GM21390 (cell line): ENCODE measurements around the gene SMARCA5.
"Not testable (repeated sequence)": the region's sequence is repeated elsewhere in the genome, so short reads cannot be mapped to it uniquely, and the experiment has no call there.

ENCODE experiments used
- ATAC-seq: cut with Tn5 transposase; IDR thresholded peaks from one replicate; pipeline ENCODE4 v1.9.1; 2021; ENCODE audit not compliant: unreplicated experiment

Gene SMARCA5, protein sequence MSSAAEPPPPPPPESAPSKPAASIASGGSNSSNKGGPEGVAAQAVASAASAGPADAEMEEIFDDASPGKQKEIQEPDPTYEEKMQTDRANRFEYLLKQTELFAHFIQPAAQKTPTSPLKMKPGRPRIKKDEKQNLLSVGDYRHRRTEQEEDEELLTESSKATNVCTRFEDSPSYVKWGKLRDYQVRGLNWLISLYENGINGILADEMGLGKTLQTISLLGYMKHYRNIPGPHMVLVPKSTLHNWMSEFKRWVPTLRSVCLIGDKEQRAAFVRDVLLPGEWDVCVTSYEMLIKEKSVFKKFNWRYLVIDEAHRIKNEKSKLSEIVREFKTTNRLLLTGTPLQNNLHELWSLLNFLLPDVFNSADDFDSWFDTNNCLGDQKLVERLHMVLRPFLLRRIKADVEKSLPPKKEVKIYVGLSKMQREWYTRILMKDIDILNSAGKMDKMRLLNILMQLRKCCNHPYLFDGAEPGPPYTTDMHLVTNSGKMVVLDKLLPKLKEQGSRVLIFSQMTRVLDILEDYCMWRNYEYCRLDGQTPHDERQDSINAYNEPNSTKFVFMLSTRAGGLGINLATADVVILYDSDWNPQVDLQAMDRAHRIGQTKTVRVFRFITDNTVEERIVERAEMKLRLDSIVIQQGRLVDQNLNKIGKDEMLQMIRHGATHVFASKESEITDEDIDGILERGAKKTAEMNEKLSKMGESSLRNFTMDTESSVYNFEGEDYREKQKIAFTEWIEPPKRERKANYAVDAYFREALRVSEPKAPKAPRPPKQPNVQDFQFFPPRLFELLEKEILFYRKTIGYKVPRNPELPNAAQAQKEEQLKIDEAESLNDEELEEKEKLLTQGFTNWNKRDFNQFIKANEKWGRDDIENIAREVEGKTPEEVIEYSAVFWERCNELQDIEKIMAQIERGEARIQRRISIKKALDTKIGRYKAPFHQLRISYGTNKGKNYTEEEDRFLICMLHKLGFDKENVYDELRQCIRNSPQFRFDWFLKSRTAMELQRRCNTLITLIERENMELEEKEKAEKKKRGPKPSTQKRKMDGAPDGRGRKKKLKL

DNA sequence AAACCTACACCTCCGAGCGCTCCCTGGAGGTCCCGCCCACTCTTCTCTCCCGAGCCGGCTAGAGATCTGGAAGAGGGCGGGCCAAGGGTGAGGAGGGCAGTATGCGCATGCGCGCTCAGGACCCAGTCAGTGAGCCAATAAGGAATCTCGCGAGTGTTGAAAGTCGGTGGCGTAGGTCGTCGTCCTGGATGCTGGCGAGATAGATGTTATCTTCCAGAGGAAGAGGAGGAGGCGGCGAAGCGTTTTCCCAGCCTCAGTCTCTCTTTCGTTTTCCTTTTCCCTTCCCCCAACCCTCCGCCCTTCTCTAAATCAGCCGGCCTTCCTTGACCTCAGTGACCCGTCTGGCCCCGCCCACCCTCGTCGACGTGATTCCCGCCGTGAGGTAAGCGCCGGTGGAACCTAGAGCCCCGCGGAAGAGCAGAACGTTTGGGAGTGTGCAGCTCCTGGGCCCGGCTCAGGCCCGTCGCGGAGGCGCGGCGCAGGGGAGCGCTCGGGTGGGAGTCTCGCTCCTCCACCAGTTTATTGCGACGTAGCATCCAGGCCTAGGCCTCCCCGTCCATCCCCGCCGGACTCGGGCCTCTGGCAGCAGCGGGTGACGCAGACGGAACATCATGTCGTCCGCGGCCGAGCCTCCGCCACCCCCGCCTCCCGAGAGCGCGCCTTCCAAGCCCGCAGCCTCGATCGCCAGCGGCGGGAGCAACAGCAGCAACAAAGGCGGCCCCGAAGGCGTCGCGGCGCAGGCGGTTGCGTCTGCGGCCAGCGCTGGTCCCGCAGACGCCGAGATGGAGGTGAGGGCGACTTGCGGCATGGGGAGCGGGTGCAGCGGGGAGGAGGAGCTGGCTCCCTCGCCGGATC lies at the start of gene SMARCA5:
SMARCA5 (plus strand) TSS at position 389 of the 855 bp plus-strand sequence; CDS start at position 612, 223 bp downstream.
- ATAC-seq = peak; percentile 83

DNA sequence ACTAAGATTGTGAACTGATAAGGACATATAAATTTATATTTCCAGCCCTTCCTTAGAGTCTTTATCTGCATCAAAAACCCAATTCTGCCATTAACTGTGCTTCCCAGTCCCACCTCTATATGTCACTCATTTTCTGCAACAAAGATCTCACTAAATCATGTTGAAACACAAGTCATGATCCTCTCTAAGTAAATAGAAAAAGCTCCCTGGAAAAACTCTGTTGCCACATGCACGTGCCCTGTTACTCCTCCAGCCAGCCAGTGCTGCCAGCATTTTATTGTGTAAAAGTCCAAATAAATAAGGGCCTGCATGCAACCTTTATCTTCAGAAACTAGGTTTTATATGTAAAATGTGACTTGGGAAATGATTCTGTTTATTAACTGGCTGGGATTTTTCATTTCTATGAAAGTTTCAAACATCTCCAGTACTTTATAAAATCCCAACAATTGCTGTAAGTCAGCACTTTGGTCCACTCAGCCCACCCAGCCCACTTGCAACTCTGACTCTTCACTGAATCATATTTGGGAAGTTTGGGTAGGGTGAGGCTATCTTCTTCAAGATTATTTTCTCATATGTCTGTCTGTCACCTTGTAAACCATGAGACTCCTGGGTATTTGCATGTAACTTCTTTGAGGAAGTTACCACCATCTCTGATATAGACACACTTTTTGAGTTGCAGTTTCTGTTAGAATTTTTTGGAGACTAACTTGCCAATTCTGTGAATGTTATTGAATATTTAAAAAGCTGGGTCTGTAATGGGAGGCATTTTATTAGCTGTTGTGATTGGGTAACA lies 40.0 kb upstream of the SMARCA5 start:
- ATAC-seq = peak; percentile 85

DNA sequence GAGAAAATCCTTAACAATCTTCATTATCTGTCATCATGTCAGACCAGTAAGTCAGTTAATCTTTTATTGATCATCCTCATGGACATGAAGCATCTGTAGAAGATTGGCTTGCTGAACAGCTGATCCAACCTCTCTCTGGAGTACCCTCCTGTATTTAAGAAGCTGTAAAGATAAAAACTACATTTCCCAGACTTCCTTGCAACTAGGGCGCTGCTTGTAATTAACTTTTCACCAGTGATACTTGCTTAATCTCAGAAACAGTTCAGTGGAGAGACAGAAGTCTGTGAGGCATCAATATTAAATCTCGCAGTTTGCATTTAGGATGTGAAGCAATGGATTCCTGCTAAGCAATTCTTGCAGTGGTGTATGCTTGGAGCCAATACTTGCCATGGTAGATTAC lies 36.0 kb upstream of the SMARCA5 start:
- no peak for ATAC-seq

DNA sequence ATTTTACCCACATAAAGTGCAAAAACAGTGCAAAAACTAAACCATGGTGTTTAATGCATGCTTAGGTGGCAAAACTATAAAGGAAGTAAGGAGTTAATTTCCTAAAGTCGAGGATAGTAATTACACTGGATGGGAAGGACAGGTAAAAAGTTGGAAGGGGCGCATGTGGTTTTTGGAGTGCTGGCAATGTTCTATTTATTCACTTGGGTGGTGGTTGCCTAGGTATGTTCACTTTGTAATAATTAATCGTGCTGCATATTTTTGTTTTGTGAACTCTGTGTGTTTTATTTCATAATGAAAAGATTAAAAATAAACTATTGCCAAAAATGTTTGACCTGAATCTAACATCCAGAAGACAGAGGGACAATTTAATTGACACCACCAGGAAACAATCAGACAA lies 32.1 kb upstream of the SMARCA5 start:
- no peak for ATAC-seq

DNA sequence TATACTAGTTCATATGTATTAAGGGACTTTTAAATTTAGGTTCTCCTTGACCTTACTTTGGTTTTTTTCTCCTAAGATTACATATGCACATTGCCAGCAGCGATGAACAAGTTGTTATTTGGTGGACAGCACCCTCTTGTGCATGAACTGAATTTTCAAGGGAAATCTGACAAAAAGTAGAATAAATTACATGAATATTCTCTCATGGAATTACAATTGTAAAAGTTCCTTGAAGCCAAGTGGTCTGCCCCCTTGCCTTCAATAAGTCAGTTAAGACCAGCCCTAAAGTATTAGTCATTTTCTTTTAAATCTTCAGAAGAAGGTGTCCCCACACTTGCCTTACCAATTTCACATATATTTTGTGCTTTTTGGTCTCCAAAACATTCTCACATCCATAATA lies 30.7 kb upstream of the SMARCA5 start:
- no peak for ATAC-seq

DNA sequence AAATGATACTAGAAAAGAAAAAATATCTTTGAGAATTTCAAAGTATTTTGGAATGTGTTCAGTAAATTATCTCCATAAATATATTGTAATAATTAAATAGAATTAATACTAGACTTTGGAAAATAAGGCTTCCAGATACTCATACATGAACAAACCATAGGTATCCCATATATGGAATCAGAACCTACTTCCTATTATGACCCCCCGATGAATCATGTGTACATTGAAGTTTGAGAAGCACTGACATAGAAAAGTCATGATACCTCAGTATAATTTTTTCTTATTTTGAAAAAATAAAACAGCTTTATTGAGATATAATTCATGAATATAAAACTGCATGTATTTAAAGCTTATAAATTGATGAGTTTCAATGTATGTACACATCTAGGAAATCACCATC lies 27.2 kb upstream of the SMARCA5 start:
- no peak for ATAC-seq

DNA sequence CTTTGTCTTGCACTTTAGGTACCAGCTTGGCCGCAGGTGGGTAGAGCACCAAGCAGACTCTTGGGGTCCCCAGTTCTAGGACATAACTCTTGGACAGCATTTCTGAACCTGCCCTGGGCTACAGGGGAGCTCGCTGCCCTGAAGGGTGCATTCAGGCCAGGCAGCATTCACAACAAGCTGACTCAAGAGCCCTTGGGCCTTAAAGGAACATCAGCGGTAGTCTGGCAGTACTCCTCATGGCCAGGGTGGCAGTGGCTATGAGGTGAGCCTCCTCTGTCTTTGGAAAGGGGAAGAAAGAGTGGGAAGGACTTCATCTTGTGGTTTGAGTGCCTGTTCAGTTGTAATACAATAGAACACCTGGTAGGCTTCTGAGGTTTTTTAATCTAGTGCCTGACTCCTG lies 24.8 kb upstream of the SMARCA5 start:
- no peak for ATAC-seq

DNA sequence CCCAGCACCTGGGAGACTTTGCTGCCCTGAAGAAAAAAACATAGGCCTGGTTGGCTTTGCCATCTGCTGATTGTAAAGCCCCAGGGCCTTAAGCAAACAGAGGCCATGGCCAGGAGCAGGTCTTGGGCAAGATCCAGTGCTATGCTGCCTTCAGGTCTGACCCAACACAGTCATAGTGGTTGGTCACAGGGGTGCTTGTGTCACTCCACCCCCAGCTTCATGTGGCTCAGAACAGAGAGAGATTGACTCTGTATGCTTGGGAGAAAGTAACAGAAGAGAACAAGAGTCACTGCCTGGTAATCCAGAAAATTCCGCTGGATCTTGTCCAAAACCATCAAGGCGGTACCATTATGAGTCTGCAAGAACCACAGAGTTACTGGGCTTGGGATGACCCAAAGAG lies 24.4 kb upstream of the SMARCA5 start:
- ATAC-seq = no peak

DNA sequence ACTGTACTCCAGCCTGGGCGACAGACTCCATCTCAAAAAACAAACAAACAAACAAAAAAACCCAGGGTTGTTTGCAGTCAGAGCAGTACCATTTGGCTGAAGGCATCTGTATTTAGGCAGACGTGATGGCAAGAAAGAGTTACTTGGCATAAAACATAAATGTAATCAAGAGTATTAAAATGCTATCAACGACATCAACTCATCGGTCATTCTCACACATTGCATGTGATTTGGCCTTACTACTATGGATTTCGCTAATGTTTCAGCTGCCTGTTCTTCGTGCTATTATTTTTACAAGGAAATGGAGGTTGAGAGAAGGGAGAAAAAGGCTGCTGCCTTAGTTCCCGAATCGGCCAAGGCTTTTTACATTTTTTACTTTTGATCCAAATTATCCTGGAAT lies 15.5 kb upstream of the SMARCA5 start:
- no peak for ATAC-seq

DNA sequence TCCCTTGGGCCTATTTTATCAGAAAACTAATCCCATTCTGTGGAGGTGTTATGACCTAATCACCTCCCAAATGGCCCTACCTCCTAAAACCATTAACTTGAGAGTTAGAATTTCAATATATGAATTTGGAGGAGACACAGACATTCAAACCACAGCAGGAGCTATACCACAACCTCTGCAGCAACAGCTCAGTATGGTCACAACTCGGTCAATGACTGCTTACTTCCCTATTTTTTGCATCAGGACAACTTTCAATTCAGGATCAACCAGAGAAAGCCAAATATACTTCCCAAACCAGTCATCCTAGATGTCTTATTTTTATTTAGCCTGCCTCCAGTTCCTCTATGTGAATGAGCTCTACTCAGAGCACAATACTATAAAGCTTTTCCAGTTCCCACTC lies 11.3 kb upstream of the SMARCA5 start:
- ATAC-seq = no peak

DNA sequence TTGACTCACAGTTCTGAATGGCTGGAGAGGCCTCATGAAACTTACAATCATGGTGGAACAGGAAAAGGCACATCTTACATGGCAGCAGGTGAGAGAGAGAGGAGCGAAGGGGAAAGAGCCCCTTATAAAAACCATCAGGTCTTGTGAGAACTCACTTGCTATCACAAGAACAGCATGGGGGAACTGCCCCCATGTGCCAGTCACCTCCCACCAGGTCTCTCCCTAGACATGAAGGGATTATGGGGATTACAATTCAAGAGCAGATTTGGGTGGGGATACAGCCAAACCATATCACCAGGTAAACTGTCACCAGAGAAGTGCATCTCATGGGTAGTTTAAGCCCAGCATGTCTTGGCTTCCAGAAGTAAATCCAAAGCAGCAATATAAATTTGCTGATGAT lies 7.5 kb upstream of the SMARCA5 start:
- no peak for ATAC-seq

DNA sequence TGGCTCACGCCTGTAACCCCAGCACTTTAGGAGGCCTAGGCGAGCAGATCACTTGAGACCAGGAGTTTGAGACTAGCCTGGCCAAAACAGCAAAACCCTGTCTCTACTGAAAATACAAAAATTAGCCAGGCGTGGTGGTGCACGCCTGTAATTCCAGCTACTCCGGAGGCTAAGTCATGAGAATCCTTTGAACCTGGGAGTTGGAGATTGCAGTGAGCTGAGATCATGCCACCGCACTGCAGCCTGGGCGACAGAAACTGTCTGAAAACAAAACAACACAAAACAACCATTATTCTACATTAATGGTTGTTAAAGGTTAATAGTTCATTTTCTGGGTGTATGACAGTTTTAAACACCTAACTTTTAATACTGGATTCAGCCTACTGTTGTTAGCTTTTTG lies 1.6 kb upstream of the SMARCA5 start:
- no peak for ATAC-seq

DNA sequence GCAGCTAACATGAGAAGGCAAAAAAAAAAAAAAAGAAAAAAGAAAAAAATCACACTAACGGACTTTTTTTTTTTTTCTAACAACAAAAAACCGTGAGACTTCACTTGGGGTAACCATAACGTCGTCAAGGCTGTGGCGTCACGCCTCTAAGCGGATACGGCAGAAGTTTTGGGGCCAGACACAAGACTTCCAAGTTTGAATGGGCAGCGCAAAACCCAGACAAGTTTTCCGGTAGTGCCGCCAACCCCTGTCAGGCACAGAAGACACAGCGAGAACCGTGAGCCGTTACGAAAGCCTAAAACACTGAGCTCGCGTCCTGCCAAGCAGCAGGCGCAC lies 556 bp upstream of the SMARCA5 start:
- peak; percentile 31 for ATAC-seq

DNA sequence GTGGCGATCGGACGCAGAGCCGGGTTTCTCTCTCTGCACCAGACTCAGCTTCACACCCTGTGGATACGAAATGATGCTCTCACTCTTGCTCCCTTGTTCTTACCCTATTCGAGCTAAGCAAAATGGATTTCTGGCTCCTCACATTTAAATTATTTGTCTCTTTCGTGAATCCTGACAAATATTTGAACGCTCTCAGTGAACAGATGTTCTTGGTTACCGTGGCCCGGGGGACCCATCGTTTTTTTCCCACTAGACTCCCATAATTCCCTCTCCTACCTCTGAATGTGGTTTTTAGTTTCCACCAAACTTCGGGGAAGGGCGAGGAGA lies 630 bp downstream of the SMARCA5 start:
- ATAC-seq = no peak

DNA sequence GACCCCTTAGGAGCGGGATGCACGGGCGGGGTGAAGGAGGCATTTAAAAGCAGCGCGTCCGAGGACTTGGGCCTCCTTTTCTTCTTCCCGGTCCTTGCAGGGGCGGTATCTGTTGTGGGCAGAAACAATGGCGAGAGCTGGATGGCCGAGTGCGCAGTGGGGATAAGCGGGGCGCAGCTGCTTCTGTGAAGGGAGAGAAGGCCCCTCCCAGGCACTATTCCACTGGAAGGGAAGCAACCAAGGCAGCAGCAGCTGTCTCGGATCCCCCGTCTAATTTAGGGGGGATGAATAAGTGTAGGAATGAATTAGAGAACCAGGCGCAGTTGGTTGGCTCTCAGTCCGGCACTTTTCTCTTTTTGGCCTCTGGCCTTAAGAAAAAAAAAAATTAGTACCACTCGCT lies 995 bp downstream of the SMARCA5 start:
- ATAC-seq = no peak

DNA sequence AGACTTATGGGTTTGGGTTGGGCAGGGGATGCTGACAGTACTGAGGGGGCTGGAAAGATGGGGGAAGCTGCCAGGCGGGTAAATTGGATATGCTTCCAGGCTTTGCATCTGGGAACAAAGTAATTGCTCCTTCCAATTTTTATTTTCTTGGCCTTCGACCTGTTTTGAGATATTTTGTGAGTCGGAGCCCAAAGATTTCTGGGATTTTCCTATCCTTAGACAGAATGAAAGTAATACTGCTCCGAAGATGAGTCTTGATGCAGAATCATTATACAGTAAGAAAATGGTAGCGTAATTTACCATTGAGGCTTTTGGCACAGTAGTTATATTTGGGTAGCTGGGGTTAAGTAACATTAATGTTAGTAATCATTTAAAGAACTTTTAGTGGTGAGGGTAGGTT lies 1.4 kb downstream of the SMARCA5 start:
- no peak for ATAC-seq

DNA sequence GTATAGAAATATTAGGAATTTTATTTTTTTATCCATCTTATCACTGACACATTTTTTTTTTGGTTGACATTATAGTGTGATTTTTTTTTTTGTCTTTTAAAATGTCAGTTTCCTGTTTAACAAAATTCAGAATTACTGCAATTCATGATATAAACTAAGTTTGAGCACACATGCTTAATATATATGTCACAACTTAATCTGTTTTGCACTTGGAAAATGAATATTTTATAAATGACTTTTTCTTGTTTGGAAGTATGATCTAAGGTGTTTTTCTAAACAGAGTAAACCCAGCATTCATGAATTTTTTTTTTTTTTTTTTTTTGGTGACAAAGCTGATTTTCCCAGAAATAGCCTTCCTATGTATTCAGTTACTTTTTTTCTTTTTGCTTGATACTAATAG lies 2.4 kb downstream of the SMARCA5 start:
- no peak for ATAC-seq

DNA sequence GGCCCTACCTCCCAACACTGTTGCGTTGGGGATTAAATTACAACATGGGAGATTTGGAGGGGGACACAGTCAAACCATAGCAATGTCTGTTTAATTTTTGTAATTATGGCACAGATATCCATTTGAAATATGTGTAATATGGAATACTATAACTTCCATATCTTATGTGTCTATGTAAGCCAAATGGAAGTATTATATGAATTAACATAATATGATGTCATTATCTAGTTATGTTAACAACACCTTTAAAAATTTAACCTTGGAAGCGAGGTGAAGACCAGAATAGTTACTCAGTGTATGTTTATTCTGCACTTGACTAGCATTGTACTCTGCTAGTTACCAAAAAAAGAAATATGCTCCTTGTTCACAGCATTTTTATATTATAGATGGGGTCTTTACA lies 4.3 kb downstream of the SMARCA5 start:
- ATAC-seq = no peak

DNA sequence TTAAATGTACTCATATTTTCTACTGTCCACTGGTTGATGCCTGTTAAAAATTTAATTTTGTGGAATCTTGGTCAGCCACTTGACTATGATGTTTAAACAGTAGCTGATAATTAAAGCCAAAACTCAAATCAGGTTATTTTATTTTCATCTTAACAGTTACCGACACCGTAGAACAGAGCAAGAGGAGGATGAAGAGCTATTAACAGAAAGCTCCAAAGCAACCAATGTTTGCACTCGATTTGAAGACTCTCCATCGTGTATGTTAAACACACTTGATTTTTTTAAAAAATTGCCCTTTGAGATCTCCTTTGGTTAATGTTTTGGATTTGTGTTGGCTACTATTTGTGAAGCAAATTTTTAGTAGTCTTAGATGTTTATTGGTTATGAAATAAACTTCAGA lies 10.7 kb downstream of the SMARCA5 start:
- no peak for ATAC-seq

DNA sequence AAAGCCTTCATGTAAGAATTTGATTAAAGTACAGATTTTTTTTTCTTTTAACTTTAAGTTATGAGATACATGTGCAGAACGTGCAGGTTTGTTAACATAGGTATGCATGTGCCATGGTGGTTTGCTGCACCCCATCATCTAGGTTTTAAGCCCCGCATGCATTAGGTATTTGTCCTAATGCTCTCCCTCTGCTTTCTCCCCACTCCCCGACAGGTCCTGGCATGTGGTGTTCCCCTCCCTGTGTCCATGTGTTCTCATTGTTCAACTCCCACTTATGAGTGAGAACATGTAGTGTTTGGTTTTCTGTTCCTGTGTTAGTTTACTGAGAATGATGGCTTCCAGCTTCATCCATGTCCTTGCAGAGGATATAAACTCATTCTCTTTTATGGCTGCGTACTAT lies 14.5 kb downstream of the SMARCA5 start:
- not testable (repeated sequence) for ATAC-seq
